PC-9 (cell line): Measurements from ENCODE around the gene SAT1. TPM values are rescaled to one million over a fixed set of nuclear protein-coding genes. Genes with fewer than 3 reads are reported as not detected.

ENCODE experiments used
- BruUV-seq: library from RNA; stranded (reverse); fragments of 400-500 nt; replicated peaks from 2 replicates; lab custom pipeline; 2021; lab: Mats Ljungman, UMichigan
- CTCF ChIA-PET: fragments of 300-600 bp; sonication (Branson Sonifier 250); formaldehyde crosslinking; loops from one replicate; lab custom pipeline; 2022; ENCODE audit warnings: antibody characterized with exemption; lab: Charles Lee
- POLR2A ChIA-PET: fragments of 300-600 bp; sonication (Branson Sonifier 250); formaldehyde crosslinking; loops from one replicate; lab custom pipeline; 2022; ENCODE audit warnings: antibody characterized with exemption; ENCODE audit not compliant: unreplicated experiment; lab: Charles Lee
- DNase-seq, 2 experiments: peaks; one replicate each; pipeline versions ENCODE4 v3.0.0 to v3.0.0-alpha.2; 2015 to 2022; ENCODE audit warnings: mixed read lengths in 1 of 2
- H2AFZ ChIP-seq: fragments of 200-600 bp; sonication (generic); 2 replicates; pipeline ENCODE4 v1.8.1; 2017; ENCODE audit warnings: antibody characterized with exemption
- H3F3A ChIP-seq: fragments of 200-600 bp; sonication (generic); 2 replicates; pipeline ENCODE4 v1.8.1; 2017; ENCODE audit warnings: antibody characterized with exemption, mild to moderate bottlenecking, low read depth; ENCODE audit not compliant: insufficient read depth
- H3K27ac ChIP-seq: fragments of 200-600 bp; sonication (generic); 2 replicates; pipeline ENCODE4 v1.6.1; 2016; ENCODE audit warnings: mixed run types
- H3K27me3 ChIP-seq: fragments of 200-600 bp; sonication (generic); 2 replicates; pipeline ENCODE4 v1.6.1; 2016; ENCODE audit warnings: low read depth, mixed run types; ENCODE audit not compliant: insufficient read depth
- H3K36me3 ChIP-seq: fragments of 200-600 bp; sonication (generic); 2 replicates; pipeline ENCODE4 v1.6.1; 2016; ENCODE audit warnings: low read depth, mixed run types
- H3K4me1 ChIP-seq: fragments of 200-600 bp; sonication (generic); replicated peaks from 2 replicates; pipeline ENCODE4 v1.6.1; 2016; ENCODE audit warnings: mixed run types; ENCODE audit not compliant: insufficient read depth
- H3K4me2 ChIP-seq: fragments of 200-600 bp; sonication (generic); 2 replicates; pipeline ENCODE4 v1.6.1; 2017; ENCODE audit warnings: mixed run types
- H3K4me3 ChIP-seq: fragments of 200-600 bp; sonication (generic); 2 replicates; pipeline ENCODE4 v1.6.1; 2016; ENCODE audit warnings: mixed run types
- H3K79me2 ChIP-seq: fragments of 200-600 bp; sonication (generic); 2 replicates; pipeline ENCODE4 v1.6.1; 2017; ENCODE audit warnings: low read depth, mixed run types
- H3K9me2 ChIP-seq: fragments of 200-600 bp; sonication (generic); 2 replicates; pipeline ENCODE4 v1.8.1; 2017; ENCODE audit warnings: mild to moderate bottlenecking; ENCODE audit not compliant: insufficient read depth
- H3K9me3 ChIP-seq: fragments of 200-600 bp; sonication (generic); 2 replicates; pipeline ENCODE4 v1.8.1; 2016; ENCODE audit warnings: low read depth; ENCODE audit not compliant: insufficient read depth
- H4K20me1 ChIP-seq: fragments of 200-600 bp; sonication (generic); 2 replicates; pipeline ENCODE4 v1.8.1; 2017; ENCODE audit not compliant: insufficient read depth
- EZH2 ChIP-seq: fragments of 200-600 bp; sonication (generic); IDR thresholded peaks from 2 replicates; pipeline ENCODE4 v1.8.0; 2017; ENCODE audit warnings: antibody characterized with exemption, low read depth
- intact Hi-C: fragments of 100-400 bp; cut with micrococcal nuclease; formaldehyde crosslinking; loops from one replicate; pipeline ENCODE4 v1.10.0; 2022; ENCODE audit not compliant: unreplicated experiment
- total RNA-seq: library from RNA; stranded (reverse); gene quantifications from 2 replicates; pipeline ENCODE4 v1.2.3, GENCODE V29; 2021
- TF ChIP-seq, protein P1 (sequence below): fragments of 200-600 bp; sonication (generic); conservative IDR thresholded peaks from 2 replicates; pipeline ENCODE4 v1.6.1; 2017; ENCODE audit warnings: mixed run types, antibody characterized with exemption, mild to moderate bottlenecking, moderate library complexity

Gene SAT1
- total RNA-seq, 1 experiment from 2014 or later: 99.1 TPM

DNA sequence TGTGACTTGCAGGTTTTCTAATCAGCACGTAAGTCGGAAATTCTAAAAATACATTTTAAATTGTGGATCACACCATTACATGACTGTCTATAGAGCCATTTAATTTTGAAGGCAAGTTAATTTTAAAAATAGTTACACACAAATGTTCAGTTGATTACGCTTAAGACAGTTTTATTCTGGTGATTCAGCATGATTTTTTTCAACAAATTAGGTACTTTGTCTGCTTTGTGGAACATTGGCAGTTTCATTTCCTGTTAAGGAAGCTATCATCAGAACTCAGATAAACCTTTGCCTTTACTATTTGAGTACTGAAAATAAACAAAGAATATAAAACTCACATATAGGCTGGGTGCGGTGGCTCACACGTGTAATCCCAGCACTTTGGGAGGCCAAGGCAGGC is 19.5 kb downstream of the SAT1 start:
- Histone ChIP-seq H3K4me3 (no peak overlapping the region), H3K9me2 (no peaks in the 10 kb centered on the region), H3K4me2 (peak overlapping the region; percentile 74; the same call in 1 of the 2 replicates), H3F3A (peaks cover 62% of the 10 kb centered on the region), H3K27me3 (no peaks in the 10 kb centered on the region), H3K9me3 (no peaks in the 10 kb centered on the region), H3K27ac (peak overlapping the region; percentile 100), H3K36me3 (no peaks in the 10 kb centered on the region), H4K20me1 (no peaks in the 10 kb centered on the region), H3K79me2 (no peaks in the 10 kb centered on the region), H2AFZ (no peak overlapping the region), H3K4me1 (peaks cover 71% of the 10 kb centered on the region)
- CTCF ChIA-PET: no interaction called here
- no peak for TF ChIP-seq EZH2
- TF ChIP-seq, protein P1, sequence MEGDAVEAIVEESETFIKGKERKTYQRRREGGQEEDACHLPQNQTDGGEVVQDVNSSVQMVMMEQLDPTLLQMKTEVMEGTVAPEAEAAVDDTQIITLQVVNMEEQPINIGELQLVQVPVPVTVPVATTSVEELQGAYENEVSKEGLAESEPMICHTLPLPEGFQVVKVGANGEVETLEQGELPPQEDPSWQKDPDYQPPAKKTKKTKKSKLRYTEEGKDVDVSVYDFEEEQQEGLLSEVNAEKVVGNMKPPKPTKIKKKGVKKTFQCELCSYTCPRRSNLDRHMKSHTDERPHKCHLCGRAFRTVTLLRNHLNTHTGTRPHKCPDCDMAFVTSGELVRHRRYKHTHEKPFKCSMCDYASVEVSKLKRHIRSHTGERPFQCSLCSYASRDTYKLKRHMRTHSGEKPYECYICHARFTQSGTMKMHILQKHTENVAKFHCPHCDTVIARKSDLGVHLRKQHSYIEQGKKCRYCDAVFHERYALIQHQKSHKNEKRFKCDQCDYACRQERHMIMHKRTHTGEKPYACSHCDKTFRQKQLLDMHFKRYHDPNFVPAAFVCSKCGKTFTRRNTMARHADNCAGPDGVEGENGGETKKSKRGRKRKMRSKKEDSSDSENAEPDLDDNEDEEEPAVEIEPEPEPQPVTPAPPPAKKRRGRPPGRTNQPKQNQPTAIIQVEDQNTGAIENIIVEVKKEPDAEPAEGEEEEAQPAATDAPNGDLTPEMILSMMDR: no peak
- POLR2A ChIA-PET: no interaction called here
- intact Hi-C loops: no loop called here
- no peak for DNase-seq
- BruUV-seq: no TSS peak

DNA sequence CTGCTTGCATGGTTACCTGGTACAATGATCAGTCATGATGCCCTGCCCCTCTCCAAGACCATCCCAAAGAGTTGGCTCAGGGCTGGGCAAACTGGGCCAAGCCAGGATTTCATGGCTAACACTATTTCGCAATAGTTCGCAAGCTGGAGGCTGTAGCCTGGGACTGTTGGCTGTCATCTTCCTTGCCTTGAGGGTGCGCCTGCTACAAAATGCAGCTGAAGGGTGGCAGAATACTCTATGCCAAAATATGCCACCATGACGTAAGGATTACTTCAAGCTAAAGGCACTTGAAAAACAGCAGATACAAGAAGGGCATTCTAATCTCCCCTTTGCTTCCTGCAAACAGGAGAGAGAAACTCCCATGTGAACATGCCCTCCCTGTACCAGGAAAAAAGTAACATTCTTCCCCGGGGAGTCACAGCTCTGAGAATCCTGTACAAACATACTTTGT is 21.0 kb downstream of the SAT1 start:
- Histone ChIP-seq H4K20me1 (no peaks in the 10 kb centered on the region), H3F3A (peaks cover 60% of the 10 kb centered on the region), H3K27me3 (no peaks in the 10 kb centered on the region), H3K9me3 (no peaks in the 10 kb centered on the region), H3K79me2 (no peaks in the 10 kb centered on the region), H3K4me3 (peak overlapping the region; percentile 22; the same call in 1 of the 2 replicates), H3K4me2 (peak overlapping the region; percentile 74), H3K9me2 (no peaks in the 10 kb centered on the region), H3K4me1 (peaks cover 56% of the 10 kb centered on the region), H3K36me3 (no peaks in the 10 kb centered on the region), H3K27ac (peak overlapping the region; percentile 100), H2AFZ (no peak overlapping the region)
- POLR2A ChIA-PET: interaction anchor here (0.7 kb wide), 1 partner anchor 81 kb away, joined by 5 read pairs; no protein-coding TSS in a partner anchor
- peak; percentile 65 to 98 for DNase-seq
- BruUV-seq: no TSS peak
- intact Hi-C loops: loop anchor here (1.0 kb wide), 1 partner anchor 21 kb away; the partner anchor contains the start of gene SAT1
- no peak for TF ChIP-seq EZH2
- TF ChIP-seq, protein P1: no peak
- CTCF ChIA-PET: no interaction called here

GRCh38 chrX:23804578-23804977 is 21.6 kb downstream of the SAT1 start:
- Histone ChIP-seq H3K9me3 (no peaks in the 10 kb centered on the region), H3K27me3 (no peaks in the 10 kb centered on the region), H3K4me3 (peak overlapping the region; percentile 36; the same call in 1 of the 2 replicates), H3K79me2 (no peaks in the 10 kb centered on the region), H3K36me3 (no peaks in the 10 kb centered on the region), H2AFZ (no peak overlapping the region), H3K4me1 (peaks cover 49% of the 10 kb centered on the region), H3K9me2 (no peaks in the 10 kb centered on the region), H3K27ac (peak overlapping the region; percentile 100), H3F3A (peaks cover 62% of the 10 kb centered on the region), H3K4me2 (peak overlapping the region; percentile 74), H4K20me1 (no peaks in the 10 kb centered on the region)
- intact Hi-C loops: loop anchor here (1.0 kb wide), 1 partner anchor 21 kb away; the partner anchor contains the start of gene SAT1
- no peak for TF ChIP-seq EZH2
- TF ChIP-seq, protein P1: no peak
- BruUV-seq: TSS peak; percentile 66
- DNase-seq: no peak
- CTCF ChIA-PET: no interaction called here
- POLR2A ChIA-PET: no interaction called here
